ENCODE measurements around the gene SYNPO2. TPM values are rescaled to one million over a fixed set of nuclear protein-coding genes. Genes with fewer than 3 reads are reported as not detected.

The SYNPO2 gene
- total and polyA plus RNA-seq, 2 of the 8 experiments (the other 6 are each of a cell fraction or from before 2014, with no cell fraction given), result 0.50 to 4.2 TPM

DNA sequence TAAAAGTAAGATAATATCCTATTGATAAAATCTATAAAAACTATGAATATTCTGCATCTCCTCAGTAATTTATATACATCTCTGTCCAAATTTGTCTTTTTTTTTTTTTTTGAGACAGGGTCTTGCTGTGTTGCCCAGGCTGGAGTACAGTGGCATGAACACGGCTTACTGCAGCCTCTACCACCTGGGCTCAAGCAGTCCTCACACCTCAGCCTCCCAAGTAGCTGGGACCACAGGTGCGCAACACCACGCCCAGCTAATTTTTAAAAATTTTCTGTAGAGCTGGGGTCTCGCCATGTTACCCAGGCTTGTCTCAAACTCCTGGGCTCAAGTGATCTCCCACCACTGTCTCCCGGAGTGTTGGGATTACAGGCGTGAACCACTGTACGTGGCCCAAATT lies 40.4 kb upstream of the SYNPO2 start:
- 90% methylated on average over 7 of the region's 7 CpGs; no CpG with 5 or more reads in 1 of the 2 experiments for WGBS, 2 experiments (ENCODE audit: extremely low coverage in 1 of 2, insufficient coverage in 1 of 2, insufficient read length in 1 of 2, insufficient replicate concordance in 2 of 2, low coverage in 1 of 2, low lambda C conversion rate in 2 of 2, missing lambda C conversion rate in 1 of 2)
- Histone ChIP-seq H3K4me2 (ENCODE audit: insufficient read depth in 1 of 2, low read depth in 2 of 2, low read length in 2 of 2) (no peak overlapping the region), H3K79me1 (ENCODE audit: low read depth, low read length) (no peaks in the 10 kb centered on the region), H3K4me1 (replicated peaks in 1 of 4; ENCODE audit: control insufficient read depth in 3 of 4, insufficient read depth in 4 of 4, low read length in 3 of 4) (peaks cover 0 to 13% (median 6%) of the 10 kb centered on the region in 4 experiments; a peak in 5 of 7 replicates), H3K23me2 (ENCODE audit: low read depth, low read length) (peaks cover 4% of the 10 kb centered on the region; the same call in 1 of the 2 replicates), H3K9ac (replicated peaks in 1 of 4; ENCODE audit: extremely low read depth in 1 of 4, low read depth in 3 of 4, low read length in 3 of 4) (no peak overlapping the region), H2AFZ (ENCODE audit: low read length) (no peak overlapping the region), H2BK5ac (ENCODE audit: low read depth, low read length) (peak overlapping the region; percentile 96; the same call in 1 of the 2 replicates), H2BK20ac (ENCODE audit: low read length) (peak overlapping the region; percentile 24; the same call in 1 of the 2 replicates), H4K5ac (ENCODE audit: insufficient read length, low read depth, low read length) (no peak overlapping the region), H2AK5ac (ENCODE audit: low read depth, low read length) (no peak overlapping the region), H3K4me3 (ENCODE audit: extremely low read depth in 1 of 4, insufficient read depth in 2 of 4, low read depth in 3 of 4, low read length in 4 of 4) (no peak overlapping the region), H4K8ac (ENCODE audit: extremely low read depth, insufficient read depth, low read length) (no peak overlapping the region), H4K20me1 (replicated peaks in 1 of 2; ENCODE audit: control insufficient read depth in 1 of 2, insufficient read depth in 2 of 2, low read length in 2 of 2) (no peaks in the 10 kb centered on the region), H3K4ac (replicated peaks; ENCODE audit: insufficient read length, low read depth, low read length) (peak overlapping the region; percentile 87), H3K79me2 (ENCODE audit: control insufficient read depth in 1 of 2, insufficient read depth in 2 of 2, low read length in 2 of 2) (peaks cover 0 to 5% of the 10 kb centered on the region in 2 experiments; a peak in 2 of 4 replicates), H3K23ac (ENCODE audit: insufficient read length) (no peak overlapping the region), H3K36me3 (ENCODE audit: control insufficient read depth in 2 of 4, insufficient read depth in 4 of 4, low read length in 3 of 4) (no peaks in the 10 kb centered on the region), H3K56ac (replicated peaks; ENCODE audit: insufficient read length, low read depth, low read length) (no peak overlapping the region), H3K14ac (ENCODE audit: insufficient read length) (no peak overlapping the region), H3K18ac (ENCODE audit: extremely low read depth, low read length) (0 out of 2 replicates have a peak overlapping the region, but pooled peaks have one; percentile 44), H2BK120ac (replicated peaks; ENCODE audit: low read depth, low read length) (peak overlapping the region; percentile 96), H2BK15ac (ENCODE audit: low read length) (no peak overlapping the region), H3K27me3 (replicated peaks in 1 of 4; ENCODE audit: control insufficient read depth in 3 of 4, extremely low read depth in 1 of 4, insufficient read depth in 3 of 4, low read length in 3 of 4) (no peaks in the 10 kb centered on the region), H3K27ac (ENCODE audit: low read depth, low read length) (peak overlapping the region; percentile 65; the same call in 1 of the 2 replicates), H4K91ac (replicated peaks; ENCODE audit: insufficient read length, low read length) (peak overlapping the region; percentile 97), H2BK12ac (ENCODE audit: low read depth, low read length) (peak overlapping the region; percentile 85), H3K9me3 (ENCODE audit: insufficient read depth in 2 of 2, low read depth in 1 of 2, low read length in 1 of 2) (no peaks in the 10 kb centered on the region)
- ChIA-PET CTCF (ENCODE audit: partially characterized antibody) (interaction anchor here (1.5 to 3.7 kb wide), 3 partner anchors 9 to 16 kb away, joined by 3 to 18 read pairs (median 11); partner anchors contain the start of gene SEC24D), POLR2A (ENCODE audit: partially characterized antibody) (interaction anchor here (1.4 to 3.2 kb wide), 3 partner anchors 11 to 41 kb away, joined by 3 to 24 read pairs (median 4); partner anchors contain the start of genes SEC24D and SYNPO2)
- FAIRE-seq (no peak), DNase-seq (ENCODE audit: low read depth in 1 of 2, low spot score in 2 of 2) (no peak)
- TF ChIP-seq KDM1A (IDR thresholded peaks at IDR 0.05; ENCODE audit: borderline replicate concordance, low read length), result 0 out of 2 replicates have a peak, but pooled peaks have one; percentile 52
- no peak for TF ChIP-seq BCL11A (IDR thresholded peaks at IDR 0.05; ENCODE audit: low read depth in 2 of 2, low read length in 2 of 2)

Data from H1 (cell line).